HG03196 (cell line): Measurements from ENCODE around the gene LRCH4.
"Not testable (repeated sequence)": the region's sequence is repeated elsewhere in the genome, so short reads cannot be mapped to it uniquely, and the experiment has no call there.

Experiments used
- ATAC-seq: cut with Tn5 transposase; IDR thresholded peaks from one replicate; pipeline ENCODE4 v1.9.1; 2021; ENCODE audit not compliant: unreplicated experiment

Gene LRCH4

DNA sequence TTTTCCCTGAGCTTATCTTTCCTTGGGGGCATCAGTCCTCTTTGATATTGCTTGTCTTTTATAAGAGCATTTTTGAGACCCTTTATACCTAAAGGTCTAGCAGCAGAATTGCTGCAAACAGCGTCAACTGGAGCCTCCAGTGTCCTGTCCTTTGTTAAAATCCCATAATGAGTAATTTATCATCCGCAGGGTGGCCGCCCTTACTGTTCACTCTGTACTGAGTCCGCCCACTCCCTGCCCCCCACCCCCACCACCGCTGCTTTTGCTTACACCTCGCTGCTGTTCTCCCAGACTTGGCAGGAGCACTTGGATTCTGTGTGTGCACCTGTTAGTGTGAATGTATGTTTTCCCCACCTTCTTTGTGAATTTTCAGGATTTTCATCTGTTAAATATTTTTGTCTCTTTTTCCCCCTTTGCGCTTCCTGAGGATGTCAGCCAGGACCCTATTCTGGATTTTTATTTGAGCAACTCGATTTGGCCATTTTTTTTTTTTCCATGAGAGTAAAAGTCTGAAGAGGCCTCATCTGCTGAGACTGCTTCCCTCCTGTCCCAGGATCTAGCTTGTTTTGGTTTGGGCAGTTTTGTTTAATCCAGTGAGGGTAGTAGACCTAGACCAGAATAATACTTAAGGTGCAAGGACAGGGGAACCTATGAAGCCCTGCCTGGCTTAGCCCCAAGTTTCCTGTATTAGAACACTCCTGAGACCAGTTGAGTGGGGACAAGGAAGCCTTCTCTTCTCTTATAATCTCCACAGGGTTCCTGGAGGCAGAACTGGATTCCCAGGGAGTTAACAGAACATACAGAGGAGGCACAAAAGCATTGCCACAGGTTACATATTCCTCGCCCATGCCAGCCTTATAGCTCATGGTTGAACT, 38.8 kb downstream of the LRCH4 start:
- no peak for ATAC-seq

- no peak for ATAC-seq
Measured at GRCh38 chr7:100546129-100546925, 39.6 kb downstream of the LRCH4 start.

GRCh38 chr7:100545360-100546128, 40.4 kb downstream of the LRCH4 start:
- ATAC-seq = peak; percentile 48

- ATAC-seq = no peak
Measured at GRCh38 chr7:100544967-100545359, 41.0 kb downstream of the LRCH4 start.

GRCh38 chr7:100544386-100544785, 41.5 kb downstream of the LRCH4 start:
- no peak for ATAC-seq

- ATAC-seq = no peak
Measured at GRCh38 chr7:100543586-100543985, 42.3 kb downstream of the LRCH4 start.

DNA sequence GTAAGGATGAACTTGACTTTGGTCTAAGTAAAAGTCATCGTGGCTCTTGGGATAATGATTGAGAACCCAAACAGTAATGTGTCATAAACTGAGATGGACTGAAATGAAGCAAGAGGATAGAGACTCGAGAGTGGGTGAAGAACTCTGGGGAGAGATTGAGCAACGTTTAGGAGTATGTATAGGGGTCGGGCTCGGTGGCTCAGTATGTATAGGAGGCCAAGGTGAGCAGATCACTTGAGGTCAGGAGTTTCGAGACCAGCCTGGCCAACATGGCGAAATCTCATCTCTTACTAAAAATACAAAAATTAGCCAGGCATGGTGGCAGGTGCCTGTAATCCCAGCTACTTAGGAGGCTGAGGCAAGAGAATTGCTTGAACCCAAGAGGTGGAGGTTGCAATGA, 44.6 kb downstream of the LRCH4 start:
- ATAC-seq = not testable (repeated sequence)

DNA sequence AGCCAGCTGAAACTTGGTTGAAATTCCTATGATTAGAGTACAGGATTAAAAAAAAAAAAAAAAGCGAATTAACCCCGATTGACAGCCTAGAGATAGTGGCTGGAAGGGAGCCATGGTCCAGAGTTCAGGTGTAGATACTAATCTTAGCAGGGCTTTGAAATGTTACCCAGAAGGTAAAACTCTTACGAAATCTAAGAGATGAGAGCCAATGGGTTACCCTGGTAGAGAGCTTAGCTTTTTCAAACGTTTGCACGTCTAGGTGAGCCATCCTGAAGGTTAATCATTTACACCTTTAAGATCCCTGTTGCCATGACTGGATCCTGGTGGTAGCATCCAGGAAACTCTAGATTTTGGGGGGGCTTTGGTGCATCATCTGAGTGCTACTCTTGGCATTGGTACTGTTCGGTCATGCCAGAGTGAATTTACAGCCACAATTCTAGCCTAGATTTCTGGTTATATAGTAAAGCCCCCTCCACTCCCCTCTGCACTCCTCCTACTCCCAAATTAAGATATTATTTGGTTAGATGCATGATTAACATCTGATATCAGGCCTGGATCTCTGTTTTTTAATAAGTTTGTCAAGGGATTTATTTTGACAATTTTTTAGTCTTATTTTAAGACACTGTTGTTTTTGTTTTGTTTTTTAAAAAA, 45.7 kb downstream of the LRCH4 start:
- no peak for ATAC-seq

- no peak for ATAC-seq
Measured at GRCh38 chr7:100539436-100540006, 46.4 kb downstream of the LRCH4 start.

- ATAC-seq = peak; percentile 92
Measured at GRCh38 chr7:100538654-100539435, 47.1 kb downstream of the LRCH4 start, which contains the start of gene AGFG2. AGFG2 (plus strand) TSS chr7:100539203; CDS start chr7:100539347, 144 bp downstream.

GRCh38 chr7:100538348-100538653, 47.6 kb downstream of the LRCH4 start:
- ATAC-seq = no peak

DNA sequence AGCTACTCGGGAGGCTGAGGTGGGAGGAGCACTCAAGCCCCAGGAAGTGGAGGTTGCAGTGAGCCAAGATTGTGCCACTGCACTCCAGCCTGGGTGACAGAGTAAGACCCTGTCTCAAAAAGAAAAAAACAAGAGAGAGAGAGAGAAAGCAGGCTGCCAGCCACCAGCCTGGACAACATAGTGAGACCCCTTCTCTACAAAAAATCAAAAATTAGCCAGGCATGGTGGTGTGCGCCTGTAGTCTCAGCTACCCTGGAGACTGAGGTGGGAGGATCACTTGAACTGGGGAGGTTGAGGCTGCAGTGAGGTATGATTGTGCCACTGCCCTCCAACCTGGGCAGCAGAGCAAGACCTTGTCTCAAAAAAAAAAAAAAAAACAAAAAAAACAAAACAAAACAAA, 49.2 kb downstream of the LRCH4 start:
- not testable (repeated sequence) for ATAC-seq

DNA sequence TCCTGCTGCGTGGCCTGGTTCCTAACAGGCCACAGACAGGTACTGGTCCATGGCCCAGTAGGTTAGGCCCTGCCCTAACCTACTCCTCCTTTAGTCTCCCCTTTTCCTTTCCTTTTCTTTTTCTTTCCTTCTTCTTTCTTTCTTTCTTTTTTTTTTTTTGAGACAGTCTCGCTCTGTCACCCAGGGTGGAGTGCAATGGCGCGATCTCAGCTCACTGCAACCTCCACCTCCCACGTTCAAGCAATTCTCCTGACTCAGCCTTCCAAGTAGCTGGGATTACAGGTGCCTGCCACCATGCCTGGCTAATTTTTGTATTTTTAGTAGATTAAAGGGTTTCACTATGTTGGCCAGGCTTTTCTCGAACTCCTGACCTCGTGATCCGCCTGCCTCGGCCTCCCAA, 49.9 kb downstream of the LRCH4 start:
- ATAC-seq = not testable (repeated sequence)

DNA sequence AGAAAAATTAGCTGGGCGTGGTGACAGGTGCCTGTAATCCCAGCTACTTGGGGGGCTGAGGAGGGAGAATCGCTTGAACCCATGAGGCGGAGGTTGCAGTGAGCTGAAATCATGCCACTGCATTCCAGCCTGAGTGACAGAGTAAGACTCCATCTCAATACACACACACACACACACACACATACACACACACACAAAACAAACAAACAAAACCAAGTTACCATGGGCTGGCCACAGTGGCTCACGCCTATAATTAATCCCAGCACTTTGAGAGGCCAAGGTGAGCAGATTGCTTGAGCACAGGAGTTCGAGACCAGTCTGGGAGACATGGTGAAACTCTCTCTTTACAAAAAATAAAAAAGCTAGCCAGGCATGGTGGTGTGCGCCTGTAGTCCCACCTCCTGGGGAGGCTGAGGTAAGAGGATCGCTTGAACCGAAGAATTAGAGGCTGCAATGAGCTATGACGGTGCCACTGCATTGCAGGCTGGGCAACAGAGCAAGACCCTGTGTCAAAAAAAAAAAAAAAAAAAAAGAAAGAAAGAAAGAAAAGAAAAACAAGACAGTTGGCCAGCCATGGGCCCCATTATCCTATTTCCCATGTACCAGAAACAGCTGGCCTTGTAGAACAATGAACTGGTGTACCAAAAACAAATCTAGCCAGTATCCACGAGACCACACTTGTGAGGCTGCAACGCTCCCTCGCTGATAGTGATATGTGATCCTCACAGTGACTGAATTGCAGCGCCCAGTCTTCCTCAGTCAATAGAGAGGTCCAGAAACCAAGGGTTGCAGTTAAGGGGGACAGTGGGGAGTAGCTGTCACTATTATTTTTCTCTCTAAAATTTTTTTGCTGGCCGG, 53.5 kb downstream of the LRCH4 start:
- ATAC-seq = no peak

DNA sequence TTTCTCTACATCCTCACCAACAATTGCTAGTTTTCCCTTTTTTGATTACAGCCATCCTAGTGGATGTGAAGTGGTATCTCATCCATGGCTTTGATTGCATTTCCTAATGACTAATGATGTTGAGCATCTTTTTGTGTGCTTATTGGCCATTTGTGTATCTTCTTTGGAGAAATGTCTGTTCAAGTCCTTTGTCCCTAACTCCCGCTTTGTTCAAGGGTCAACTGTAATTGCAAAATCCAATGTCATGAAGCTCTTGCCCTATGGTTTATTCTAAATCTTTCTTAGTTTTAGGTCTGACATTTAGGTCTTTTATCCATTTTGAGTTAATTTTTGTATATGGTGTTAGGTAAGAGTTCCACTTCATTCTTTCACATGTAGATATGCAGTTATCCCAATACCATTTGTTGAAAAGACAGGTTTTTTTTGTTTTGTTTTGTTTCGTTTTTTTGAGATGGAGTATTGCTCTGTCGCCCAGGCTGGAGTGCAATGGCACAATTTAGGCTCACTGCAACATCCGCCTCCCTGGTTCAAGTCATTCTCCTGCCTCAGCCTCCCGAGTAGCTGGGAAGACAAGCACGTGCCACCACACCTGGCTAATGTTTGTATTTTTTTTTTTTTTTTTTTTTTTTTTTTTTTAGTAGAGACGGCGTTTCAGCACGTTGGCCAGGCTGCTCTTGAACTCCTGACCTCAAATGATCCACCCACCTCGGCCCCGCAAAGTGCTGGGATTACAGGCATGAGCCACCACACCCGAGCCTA, 57.6 kb downstream of the LRCH4 start:
- not testable (repeated sequence) for ATAC-seq
